Spinal cord (tissue), 10 donors: Measurements from ENCODE around the gene TMEM255B. TPM values are rescaled to one million over a fixed set of nuclear protein-coding genes. Genes with fewer than 3 reads are reported as not detected.

Experiments used
- DNase-seq, 6 donors: peaks; one replicate each; pipeline versions ENCODE4 v3.0.0 to v3.0.0-alpha.2; 2013 to 2015; ENCODE audit warnings: low spot score in 6 of 6, low read depth in 4 of 6
- H3K27ac ChIP-seq: one replicate; pipeline ENCODE4 v1.5.1; 2013; ENCODE audit warnings: low read depth, low read length, control low read depth
- H3K27me3 ChIP-seq: one replicate; pipeline ENCODE4 v1.6.1; 2013; ENCODE audit warnings: low read length; ENCODE audit not compliant: control insufficient read depth, insufficient read depth
- H3K36me3 ChIP-seq: one replicate; pipeline ENCODE4 v1.6.1; 2013; ENCODE audit warnings: low read length; ENCODE audit not compliant: control insufficient read depth, insufficient read depth
- H3K4me1 ChIP-seq: one replicate; pipeline ENCODE4 v1.6.1; 2013; ENCODE audit warnings: low read length; ENCODE audit not compliant: control insufficient read depth, insufficient read depth
- H3K4me3 ChIP-seq: one replicate; pipeline ENCODE4 v1.5.1; 2013; ENCODE audit warnings: low read depth, low read length, control low read depth
- H3K9me3 ChIP-seq: one replicate; pipeline ENCODE4 v1.6.1; 2013; ENCODE audit warnings: low read length; ENCODE audit not compliant: control insufficient read depth, insufficient read depth
- WGBS: methylation state at CpG from one replicate; pipeline ENCODE4 v1.1.5; 2013; ENCODE audit warnings: missing lambda C conversion rate; ENCODE audit not compliant: insufficient coverage; 5-methylcytosine and 5-hydroxymethylcytosine counted together
- polyA plus RNA-seq, 2 donors: library from polyadenylated mRNA; unstranded; fragments of 120-200 nt; gene quantifications; one replicate each; pipeline ENCODE4 v1.2.1, GENCODE V29; 2013; ENCODE audit not compliant: insufficient read length in 2 of 2
- total RNA-seq, 2 donors: library from RNA; depleted of rRNA in 1 of 2; stranded (reverse); fragments of 120-200 nt in 1 of 2; fragments of >200 nt in 1 of 2; gene quantifications; one replicate each; pipeline versions ENCODE4 v1.2.3 to v1.2.4, GENCODE V29; 2013 to 2014
- donor health status: healthy.

TMEM255B gene
- total and polyA plus RNA-seq, 4 donors = 1.4 to 5.6 (median 3.4) TPM

- Histone ChIP-seq H3K36me3 (peaks cover 3% of the 10 kb centered on the region), H3K27ac (no peak overlapping the region), H3K27me3 (peaks cover 7% of the 10 kb centered on the region), H3K9me3 (no peaks in the 10 kb centered on the region), H3K4me1 (peaks cover 12% of the 10 kb centered on the region), H3K4me3 (no peak overlapping the region)
- DNase-seq = no peak
- WGBS = 81% methylated on average over 15 of the region's 15 CpGs
Observed at GRCh38 chr13:113754691-113755090, 4.3 kb upstream of the TMEM255B start.

- 94% methylated on average over 20 of the region's 20 CpGs for WGBS
- Histone ChIP-seq H3K4me3 (no peak overlapping the region), H3K9me3 (no peaks in the 10 kb centered on the region), H3K27me3 (peaks cover 23% of the 10 kb centered on the region), H3K36me3 (peaks cover 3% of the 10 kb centered on the region), H3K27ac (no peak overlapping the region), H3K4me1 (peaks cover 15% of the 10 kb centered on the region)
- DNase-seq = no peak
Observed at GRCh38 chr13:113756441-113757097, 2.5 kb upstream of the TMEM255B start.

DNA sequence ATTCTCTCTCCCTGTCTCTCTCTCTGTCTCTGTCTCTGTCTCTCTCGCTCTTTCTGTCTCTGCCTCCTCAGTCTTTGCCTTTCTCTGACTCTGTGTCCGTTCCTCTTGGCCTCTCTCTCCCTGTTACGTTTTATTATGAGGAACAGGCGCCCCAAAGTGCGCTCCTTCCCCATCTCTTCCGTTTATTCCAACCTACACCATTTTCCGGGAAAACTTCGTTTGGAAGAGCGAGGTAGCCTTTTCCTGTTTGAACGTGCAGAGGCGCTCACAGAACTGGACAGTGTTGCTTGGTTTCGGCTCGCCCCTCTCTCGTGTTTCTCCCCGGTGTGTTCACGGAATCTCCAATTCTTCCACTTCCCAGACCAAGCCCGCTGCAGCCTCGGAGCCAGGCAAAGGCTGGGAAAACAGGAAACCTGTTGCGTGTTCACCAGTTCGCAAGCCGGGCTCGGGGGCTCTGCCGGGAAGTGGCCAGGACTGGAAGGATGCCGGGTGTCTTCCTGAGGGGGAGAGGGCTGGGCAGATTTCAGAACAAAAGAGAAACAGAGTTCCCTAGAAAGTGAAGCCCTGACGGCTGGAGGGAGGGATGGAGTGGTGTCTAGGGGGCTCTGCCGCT, 605 bp downstream of the TMEM255B start:
- peak overlapping the region; percentile 53 for H3K4me3 ChIP-seq
- DNase-seq = peak in 2 of 6 donors; percentile 54 to 60
- 0% methylated on average over 22 of the region's 26 CpGs for WGBS
- H3K9me3 ChIP-seq = no peaks in the 10 kb centered on the region
- peak overlapping the region; percentile 25 for H3K27ac ChIP-seq
- H3K27me3 ChIP-seq = peaks cover 28% of the 10 kb centered on the region
- H3K36me3 ChIP-seq = peaks cover 3% of the 10 kb centered on the region
- peaks cover 15% of the 10 kb centered on the region for H3K4me1 ChIP-seq

DNA sequence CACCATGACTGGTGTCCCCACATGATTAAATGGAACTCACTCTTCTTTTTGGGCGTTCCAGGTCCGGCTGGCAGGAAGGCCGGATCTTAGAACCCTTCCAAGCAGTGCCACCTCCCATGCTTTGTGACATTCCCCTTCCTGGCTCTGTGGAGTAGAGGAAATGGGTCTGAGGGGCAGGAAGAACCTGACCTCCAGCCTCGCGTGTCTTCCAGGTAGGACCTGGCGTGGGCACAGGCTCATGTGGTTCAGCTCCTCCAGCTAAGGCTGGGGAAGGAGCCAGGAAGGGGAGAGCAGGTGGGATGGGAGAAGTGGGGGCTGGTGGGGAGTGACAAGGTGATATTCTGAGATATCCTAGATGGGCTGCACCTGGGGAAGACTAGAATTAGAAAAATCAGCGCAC, 2.1 kb downstream of the TMEM255B start:
- 88% methylated on average over 6 of the region's 7 CpGs for WGBS
- H3K9me3 ChIP-seq = no peaks in the 10 kb centered on the region
- DNase-seq = no peak
- H3K4me3 ChIP-seq = no peak overlapping the region
- no peak overlapping the region for H3K27ac ChIP-seq
- peaks cover 28% of the 10 kb centered on the region for H3K27me3 ChIP-seq
- H3K36me3 ChIP-seq = no peaks in the 10 kb centered on the region
- peaks cover 15% of the 10 kb centered on the region for H3K4me1 ChIP-seq

- peaks cover 28% of the 10 kb centered on the region for H3K27me3 ChIP-seq
- H3K4me3 ChIP-seq = no peak overlapping the region
- H3K4me1 ChIP-seq = peaks cover 15% of the 10 kb centered on the region
- DNase-seq = no peak
- no peak overlapping the region for H3K27ac ChIP-seq
- WGBS = no CpG with 5 or more reads among the region's 2 CpGs
- H3K36me3 ChIP-seq = no peaks in the 10 kb centered on the region
- no peaks in the 10 kb centered on the region for H3K9me3 ChIP-seq
Observed at GRCh38 chr13:113762075-113762474, 3.0 kb downstream of the TMEM255B start.

DNA sequence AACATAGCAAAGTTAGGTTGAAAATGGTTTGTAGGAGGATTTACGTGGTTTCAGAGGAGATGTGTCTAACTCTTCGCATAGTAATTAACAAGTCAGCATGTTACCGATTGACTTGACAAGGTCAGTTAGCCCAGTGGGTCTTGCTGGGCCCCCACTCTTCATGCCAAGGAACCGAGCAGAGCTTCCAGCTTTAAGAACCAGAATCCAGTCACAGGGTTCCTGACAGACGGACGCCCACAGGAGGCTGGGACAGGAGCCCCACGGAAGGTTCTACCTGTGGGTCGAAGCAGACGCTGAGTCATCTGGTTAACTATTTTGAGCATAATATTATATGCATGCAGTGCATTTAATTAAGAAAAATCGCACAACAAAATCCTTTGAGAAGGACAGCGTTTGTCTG, 3.5 kb downstream of the TMEM255B start:
- 66% methylated on average over 6 of the region's 11 CpGs for WGBS
- Histone ChIP-seq H3K27me3 (peaks cover 28% of the 10 kb centered on the region), H3K36me3 (no peaks in the 10 kb centered on the region), H3K4me1 (peaks cover 15% of the 10 kb centered on the region), H3K27ac (no peak overlapping the region), H3K4me3 (no peak overlapping the region), H3K9me3 (no peaks in the 10 kb centered on the region)
- no peak for DNase-seq

- WGBS = 96% methylated on average over 5 of the region's 13 CpGs
- H3K4me3 ChIP-seq = no peak overlapping the region
Observed at GRCh38 chr13:113763254-113763653, 4.2 kb downstream of the TMEM255B start.

DNA sequence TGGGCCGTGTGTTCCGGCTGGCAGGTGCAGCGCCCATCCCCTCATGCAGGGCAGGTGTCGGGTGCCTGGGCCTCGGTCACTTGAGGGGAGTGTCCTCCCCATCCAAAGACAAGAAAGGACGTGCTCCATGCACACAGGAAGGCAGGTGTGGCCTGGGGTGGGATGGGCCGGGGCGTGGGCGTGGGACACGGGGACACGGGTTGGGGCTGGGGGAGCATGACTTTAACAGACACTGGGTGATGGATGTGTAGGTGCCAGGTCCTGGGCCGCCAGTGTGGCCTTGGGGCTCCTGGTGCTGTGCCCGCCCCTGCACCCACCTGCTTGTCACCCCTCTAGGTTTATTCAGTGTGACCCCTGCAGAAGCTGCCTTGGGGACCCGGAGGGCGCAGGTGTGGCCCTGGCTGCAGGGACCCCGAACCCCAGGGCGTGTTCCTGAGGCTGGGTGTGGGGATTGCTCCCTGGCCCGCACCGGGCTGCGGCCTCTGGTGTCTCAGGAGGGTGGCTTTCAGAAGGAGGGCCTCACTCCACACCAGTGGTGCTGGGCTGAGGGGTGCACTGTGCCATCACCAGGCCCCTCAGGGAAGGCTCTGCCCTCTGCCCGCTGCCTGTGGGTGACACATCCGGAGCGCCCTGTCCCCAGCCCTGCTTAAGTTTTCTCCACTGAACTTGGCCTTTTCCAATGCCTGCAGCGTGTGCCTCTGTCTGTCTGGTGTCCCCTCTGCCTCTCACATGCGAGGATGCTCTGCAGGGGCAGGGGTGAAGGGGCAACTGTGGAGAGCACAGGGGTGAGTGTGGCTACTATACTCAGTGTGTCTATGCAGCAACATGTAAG, 5.2 kb downstream of the TMEM255B start:
- Histone ChIP-seq H3K27me3 (peaks cover 24% of the 10 kb centered on the region), H3K4me1 (peaks cover 8% of the 10 kb centered on the region), H3K36me3 (no peaks in the 10 kb centered on the region), H3K9me3 (no peaks in the 10 kb centered on the region), H3K4me3 (no peak overlapping the region), H3K27ac (no peak overlapping the region)
- DNase-seq = no peak
- WGBS = 86% methylated on average over 24 of the region's 25 CpGs

More at GRCh38 chr13:113763254-113763653, 4.2 kb downstream of the TMEM255B start:
- Histone ChIP-seq H3K4me1 (peaks cover 15% of the 10 kb centered on the region), H3K36me3 (no peaks in the 10 kb centered on the region), H3K9me3 (no peaks in the 10 kb centered on the region), H3K27ac (no peak overlapping the region), H3K27me3 (peaks cover 28% of the 10 kb centered on the region)
- DNase-seq = no peak

- no peaks in the 10 kb centered on the region for H3K36me3 ChIP-seq
- peaks cover under 1% of the 10 kb centered on the region for H3K4me1 ChIP-seq
- DNase-seq = peak in 1 of 6 donors; percentile 25
- H3K9me3 ChIP-seq = no peaks in the 10 kb centered on the region
- 89% methylated on average over 17 of the region's 19 CpGs for WGBS
- H3K27me3 ChIP-seq = peaks cover 18% of the 10 kb centered on the region
- no peak overlapping the region for H3K27ac ChIP-seq
- H3K4me3 ChIP-seq = no peak overlapping the region
Observed at GRCh38 chr13:113764793-113765563, 6.0 kb downstream of the TMEM255B start.
